ENCODE data around the gene ZDHHC11B.
A peak's percentile ranks its signal among the peaks of the same experiment; 100 is the strongest.
"Not testable (repeated sequence)": the region's sequence is repeated elsewhere in the genome, so short reads cannot be mapped to it uniquely, and the experiment has no call there.

The ZDHHC11B gene, protein sequence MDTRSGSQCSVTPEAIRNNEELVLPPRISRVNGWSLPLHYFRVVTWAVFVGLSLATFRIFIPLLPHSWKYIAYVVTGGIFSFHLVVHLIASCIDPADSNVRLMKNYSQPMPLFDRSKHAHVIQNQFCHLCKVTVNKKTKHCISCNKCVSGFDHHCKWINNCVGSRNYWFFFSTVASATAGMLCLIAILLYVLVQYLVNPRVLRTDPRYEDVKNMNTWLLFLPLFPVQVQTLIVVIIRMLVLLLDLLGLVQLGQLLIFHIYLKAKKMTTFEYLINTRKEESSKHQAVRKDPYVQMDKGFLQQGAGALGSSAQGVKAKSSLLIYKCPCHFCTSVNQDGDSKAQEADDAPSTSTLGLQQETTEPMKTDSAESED

DNA sequence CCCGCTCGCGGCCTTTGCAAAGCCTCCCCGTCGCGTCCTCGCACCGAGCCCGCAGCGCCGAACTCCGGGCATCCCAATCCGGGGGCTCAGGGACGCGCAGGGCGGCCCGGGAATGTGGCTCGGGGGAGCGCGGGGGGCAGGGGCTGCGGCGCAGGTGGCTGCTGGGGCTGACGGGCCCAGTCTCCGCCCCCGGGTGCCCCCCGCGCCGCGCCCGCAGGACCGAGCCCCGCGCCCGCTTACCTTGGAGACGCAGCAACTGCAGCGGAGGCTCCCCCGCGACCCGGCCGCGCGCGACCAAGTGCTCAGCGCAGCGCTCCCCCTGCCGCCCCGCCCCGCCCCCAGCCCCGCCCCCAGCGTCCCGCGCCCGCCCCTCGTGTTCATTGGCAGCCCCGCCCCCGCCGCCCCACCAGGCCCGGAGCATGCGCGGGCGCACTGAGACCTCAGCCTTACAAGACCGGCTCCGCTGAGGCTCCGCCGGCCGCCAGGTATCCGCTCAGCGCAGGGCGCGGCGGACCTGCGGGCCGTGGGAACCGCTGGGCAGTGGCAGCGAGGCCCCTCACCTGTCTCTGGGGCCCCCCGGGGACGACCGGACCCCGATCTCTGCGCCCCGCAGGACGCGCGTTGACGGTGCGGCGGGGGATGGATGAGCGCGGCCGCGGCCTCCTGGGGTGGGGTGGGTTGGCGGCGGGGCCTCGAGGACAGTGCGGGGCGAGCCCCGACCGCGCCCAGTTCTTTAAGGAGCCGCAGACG, at the start of gene ZDHHC11B:
Gene ZDHHC11B, minus strand, starts transcription at position 302 of the 750 bp plus-strand sequence. CDS start 17,810 bp downstream, outside the sequence.
- H3K36me3 ChIP-seq; H3K9me3 ChIP-seq (ENCODE audit: severe bottlenecking); H3K27ac ChIP-seq: not testable (repeated sequence)
- peak within 1 kb of the TSS; percentile 44 for H3K4me3 ChIP-seq (ENCODE audit: low read depth, low read length)
- peak; percentile 81 for DNase-seq
- H3K27me3 ChIP-seq (ENCODE audit: insufficient read depth, low read depth, severe bottlenecking), result peaks cover 17% of the 10 kb centered on the region

DNA sequence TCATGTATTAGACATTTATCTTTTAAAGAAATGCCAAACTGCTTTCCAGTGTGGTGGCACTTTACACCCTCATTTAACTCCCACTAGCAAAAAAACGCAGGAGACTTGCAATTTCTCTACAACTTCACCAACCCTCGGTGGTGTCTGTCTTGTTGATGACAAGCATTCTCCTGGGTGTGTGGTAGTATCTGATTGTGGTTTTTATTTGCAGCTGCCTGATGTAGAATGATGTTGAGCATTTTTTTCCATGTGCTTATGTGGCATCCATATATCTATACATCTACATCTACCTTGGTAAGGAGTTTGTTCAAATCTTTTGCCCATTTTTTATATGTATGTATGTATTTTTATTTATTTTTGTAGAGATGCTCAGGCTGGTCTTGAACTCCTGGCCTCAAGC, 49.5 kb upstream of the ZDHHC11B start:
- H3K36me3 ChIP-seq; DNase-seq; H3K27ac ChIP-seq; H3K27me3 ChIP-seq (ENCODE audit: insufficient read depth, low read depth, severe bottlenecking); H3K4me3 ChIP-seq (ENCODE audit: low read depth, low read length); H3K9me3 ChIP-seq (ENCODE audit: severe bottlenecking): not testable (repeated sequence)

DNA sequence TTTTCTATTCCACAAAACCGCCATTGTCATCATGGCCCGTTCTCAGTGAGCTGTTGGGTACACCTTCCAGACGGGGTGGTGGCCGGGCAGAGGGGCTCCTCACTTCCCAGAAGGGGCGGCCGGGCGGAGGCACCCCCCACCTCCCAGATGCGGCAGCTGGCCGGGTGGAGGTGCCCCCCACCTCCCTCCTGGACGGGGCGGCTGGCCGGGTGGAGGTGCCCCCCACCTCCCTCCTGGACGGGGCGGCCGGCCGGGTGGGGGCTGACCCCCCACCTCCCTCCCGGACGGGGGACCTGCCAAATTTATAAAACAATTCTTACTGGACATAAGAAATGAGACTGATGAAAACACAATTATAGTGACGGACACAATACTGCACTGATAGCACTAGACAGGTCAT, 43.7 kb upstream of the ZDHHC11B start:
- H3K4me3 ChIP-seq (ENCODE audit: low read depth, low read length); DNase-seq; H3K36me3 ChIP-seq; H3K9me3 ChIP-seq (ENCODE audit: severe bottlenecking); H3K27me3 ChIP-seq (ENCODE audit: insufficient read depth, low read depth, severe bottlenecking); H3K27ac ChIP-seq: not testable (repeated sequence)

DNA sequence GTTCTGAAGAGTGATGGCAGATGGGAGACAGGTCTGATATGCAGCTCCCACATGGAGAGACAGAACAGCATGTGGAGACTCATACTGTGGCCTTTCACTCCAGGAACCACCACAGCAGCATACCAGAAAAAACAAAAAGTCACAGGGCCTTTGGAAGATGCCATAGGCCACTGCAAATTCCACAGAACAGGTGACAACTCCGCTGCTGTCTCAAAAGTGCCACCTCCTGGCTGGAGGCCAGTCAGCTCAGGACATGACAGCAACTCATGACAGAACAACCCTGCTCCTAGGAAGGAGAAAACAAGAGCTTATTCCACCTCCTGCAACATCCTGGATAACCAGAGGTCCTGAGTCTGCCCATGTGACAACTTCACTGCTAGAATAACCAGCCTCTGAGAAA, 41.0 kb upstream of the ZDHHC11B start:
- DNase-seq; H3K9me3 ChIP-seq (ENCODE audit: severe bottlenecking); H3K36me3 ChIP-seq; H3K27me3 ChIP-seq (ENCODE audit: insufficient read depth, low read depth, severe bottlenecking); H3K27ac ChIP-seq; H3K4me3 ChIP-seq (ENCODE audit: low read depth, low read length): not testable (repeated sequence)
- TF ChIP-seq, protein P1, sequence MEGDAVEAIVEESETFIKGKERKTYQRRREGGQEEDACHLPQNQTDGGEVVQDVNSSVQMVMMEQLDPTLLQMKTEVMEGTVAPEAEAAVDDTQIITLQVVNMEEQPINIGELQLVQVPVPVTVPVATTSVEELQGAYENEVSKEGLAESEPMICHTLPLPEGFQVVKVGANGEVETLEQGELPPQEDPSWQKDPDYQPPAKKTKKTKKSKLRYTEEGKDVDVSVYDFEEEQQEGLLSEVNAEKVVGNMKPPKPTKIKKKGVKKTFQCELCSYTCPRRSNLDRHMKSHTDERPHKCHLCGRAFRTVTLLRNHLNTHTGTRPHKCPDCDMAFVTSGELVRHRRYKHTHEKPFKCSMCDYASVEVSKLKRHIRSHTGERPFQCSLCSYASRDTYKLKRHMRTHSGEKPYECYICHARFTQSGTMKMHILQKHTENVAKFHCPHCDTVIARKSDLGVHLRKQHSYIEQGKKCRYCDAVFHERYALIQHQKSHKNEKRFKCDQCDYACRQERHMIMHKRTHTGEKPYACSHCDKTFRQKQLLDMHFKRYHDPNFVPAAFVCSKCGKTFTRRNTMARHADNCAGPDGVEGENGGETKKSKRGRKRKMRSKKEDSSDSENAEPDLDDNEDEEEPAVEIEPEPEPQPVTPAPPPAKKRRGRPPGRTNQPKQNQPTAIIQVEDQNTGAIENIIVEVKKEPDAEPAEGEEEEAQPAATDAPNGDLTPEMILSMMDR (IDR thresholded peaks at IDR 0.05; ENCODE audit: low read depth, low read length), result peak; percentile 30; the same call in 1 of the 2 replicates

DNA sequence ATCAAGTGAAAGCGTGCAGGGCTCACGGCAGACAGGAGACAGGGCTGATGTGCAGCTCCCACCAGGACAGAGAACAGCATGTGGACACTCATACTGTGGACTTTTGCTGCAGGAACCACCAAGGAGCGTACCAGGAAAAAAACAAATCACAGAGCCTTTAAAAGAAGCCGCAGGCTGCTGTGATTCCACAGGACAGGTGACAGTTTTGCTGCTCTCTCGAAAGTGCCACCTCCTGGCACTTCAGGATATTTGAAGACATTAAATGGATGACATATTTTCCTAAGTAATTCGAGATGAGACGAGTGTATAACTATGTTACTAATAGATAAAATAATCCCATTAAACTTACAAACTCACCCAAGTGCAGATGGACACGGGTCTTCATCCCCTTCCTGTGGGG, 37.0 kb upstream of the ZDHHC11B start:
- no peak overlapping the region for H3K27ac ChIP-seq
- DNase-seq, result no peak

DNA sequence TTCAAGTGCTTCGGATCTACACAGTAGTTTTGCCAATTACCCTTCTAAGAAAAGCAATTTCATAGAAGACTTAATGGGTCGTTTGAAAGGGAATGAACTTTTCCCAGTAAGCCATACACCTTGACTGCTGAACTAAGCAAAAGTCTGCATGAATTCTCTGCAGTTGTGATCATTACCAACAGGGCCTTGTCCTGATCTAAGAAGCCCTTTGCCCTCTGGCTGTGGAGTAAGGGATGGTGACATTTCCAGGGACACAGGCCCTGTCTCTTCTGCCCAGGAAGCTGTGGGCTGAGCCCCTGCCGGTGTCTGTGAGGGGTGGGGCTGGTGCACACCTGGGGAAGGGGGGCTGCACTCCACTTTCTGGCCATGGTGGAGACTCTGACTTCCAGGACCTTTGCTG, 35.7 kb upstream of the ZDHHC11B start:
- Histone ChIP-seq H3K27ac (no peak overlapping the region), H3K36me3 (peaks cover 7% of the 10 kb centered on the region; the same call in 1 of the 2 replicates), H3K27me3 (ENCODE audit: insufficient read depth, low read depth, severe bottlenecking) (no peaks in the 10 kb centered on the region), H3K4me3 (ENCODE audit: low read depth, low read length) (no peak overlapping the region), H3K9me3 (ENCODE audit: severe bottlenecking) (peaks cover 3% of the 10 kb centered on the region)
- no peak for DNase-seq
- TF ChIP-seq, protein P1 (IDR thresholded peaks at IDR 0.05; ENCODE audit: low read depth, low read length), result no peak

More for the DNA sequence above, 37.0 kb upstream of the ZDHHC11B start:
- Histone ChIP-seq H3K36me3 (peaks cover 7% of the 10 kb centered on the region; the same call in 1 of the 2 replicates), H3K4me3 (ENCODE audit: low read depth, low read length) (no peak overlapping the region), H3K9me3 (ENCODE audit: severe bottlenecking) (no peaks in the 10 kb centered on the region), H3K27me3 (ENCODE audit: insufficient read depth, low read depth, severe bottlenecking) (no peaks in the 10 kb centered on the region)
- TF ChIP-seq, protein P1 (IDR thresholded peaks at IDR 0.05; ENCODE audit: low read depth, low read length), result no peak

DNA sequence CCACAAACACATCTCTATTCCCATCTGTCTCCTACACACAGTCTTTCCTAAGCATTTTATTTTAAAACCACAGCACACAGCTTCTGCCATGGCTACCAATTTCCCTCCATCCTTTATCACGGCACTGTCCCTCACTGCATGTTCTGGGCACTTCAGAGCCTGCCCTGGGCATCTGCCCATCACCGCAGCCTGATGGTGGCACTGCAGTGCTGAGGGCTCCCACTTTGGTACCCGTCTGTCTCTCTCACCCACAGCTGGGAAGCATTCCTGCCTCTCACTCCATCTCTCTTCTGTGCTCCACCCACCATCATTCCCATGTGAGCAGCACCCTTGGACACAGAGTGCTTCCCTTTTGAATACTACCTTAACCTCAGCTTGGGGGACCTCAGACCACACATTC, 34.5 kb upstream of the ZDHHC11B start:
- H3K9me3 ChIP-seq (ENCODE audit: severe bottlenecking), result peaks cover 3% of the 10 kb centered on the region
- peaks cover 7% of the 10 kb centered on the region; the same call in 1 of the 2 replicates for H3K36me3 ChIP-seq
- no peaks in the 10 kb centered on the region for H3K27me3 ChIP-seq (ENCODE audit: insufficient read depth, low read depth, severe bottlenecking)
- no peak overlapping the region for H3K27ac ChIP-seq
- no peak for DNase-seq
- TF ChIP-seq, protein P1 (IDR thresholded peaks at IDR 0.05; ENCODE audit: low read depth, low read length), result no peak
- no peak overlapping the region for H3K4me3 ChIP-seq (ENCODE audit: low read depth, low read length)

Data from WERI-Rb-1 (cell line).